ENCODE results near the gene FAF1.

DNA sequence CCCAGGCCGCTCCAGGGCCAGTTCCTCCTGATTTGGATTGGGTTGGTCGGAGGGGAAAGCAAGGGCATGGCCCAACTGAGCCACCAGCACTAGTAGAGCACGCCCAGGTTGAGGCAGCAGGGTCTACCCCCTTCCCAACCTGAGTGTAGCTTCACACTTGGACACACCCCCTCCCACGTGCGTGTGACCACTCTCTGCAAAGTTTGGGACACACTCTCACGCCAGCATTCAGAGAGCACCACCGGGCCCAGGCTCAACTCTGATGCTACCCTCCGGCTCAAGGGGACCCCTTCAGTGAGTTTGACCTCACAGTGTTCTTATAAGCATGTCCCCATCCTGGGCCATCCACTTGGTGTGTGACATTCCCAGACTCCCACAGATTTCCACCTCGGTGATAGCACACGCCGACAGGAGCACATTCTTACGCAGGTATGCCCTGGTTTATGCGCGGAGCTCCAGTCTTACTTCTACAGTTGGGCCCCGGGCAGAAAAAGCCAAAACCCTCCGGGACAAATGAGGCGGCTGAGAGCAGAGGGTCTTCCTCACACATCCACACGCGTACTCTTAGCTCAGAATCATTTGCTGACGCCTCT lies 533.9 kb downstream of the FAF1 start:
- TF ChIP-seq RAD21 (IDR thresholded peaks at IDR 0.05; ENCODE audit: low read depth) (no peak), TAF1 (IDR thresholded peaks at IDR 0.05; ENCODE audit: low read depth) (no peak), EP300 (IDR thresholded peaks at IDR 0.05; ENCODE audit: borderline replicate concordance) (no peak), EGR1 (IDR thresholded peaks at IDR 0.05) (no peak), USF1 (IDR thresholded peaks at IDR 0.05) (no peak), REST (IDR thresholded peaks at IDR 0.05; ENCODE audit: low read depth) (no peak), CEBPB (IDR thresholded peaks at IDR 0.05) (no peak), FOXM1 (IDR thresholded peaks at IDR 0.05; ENCODE audit: borderline replicate concordance, low read depth) (no peak), ZBTB7A (IDR thresholded peaks at IDR 0.05; ENCODE audit: low read depth) (no peak), MAX (IDR thresholded peaks at IDR 0.05) (no peak), CREB1 (IDR thresholded peaks at IDR 0.05; ENCODE audit: low read depth) (no peak), YY1 (IDR thresholded peaks at IDR 0.05; ENCODE audit: low read depth) (no peak)
